ENCODE data around the gene PPA1.

PPA1 gene

DNA sequence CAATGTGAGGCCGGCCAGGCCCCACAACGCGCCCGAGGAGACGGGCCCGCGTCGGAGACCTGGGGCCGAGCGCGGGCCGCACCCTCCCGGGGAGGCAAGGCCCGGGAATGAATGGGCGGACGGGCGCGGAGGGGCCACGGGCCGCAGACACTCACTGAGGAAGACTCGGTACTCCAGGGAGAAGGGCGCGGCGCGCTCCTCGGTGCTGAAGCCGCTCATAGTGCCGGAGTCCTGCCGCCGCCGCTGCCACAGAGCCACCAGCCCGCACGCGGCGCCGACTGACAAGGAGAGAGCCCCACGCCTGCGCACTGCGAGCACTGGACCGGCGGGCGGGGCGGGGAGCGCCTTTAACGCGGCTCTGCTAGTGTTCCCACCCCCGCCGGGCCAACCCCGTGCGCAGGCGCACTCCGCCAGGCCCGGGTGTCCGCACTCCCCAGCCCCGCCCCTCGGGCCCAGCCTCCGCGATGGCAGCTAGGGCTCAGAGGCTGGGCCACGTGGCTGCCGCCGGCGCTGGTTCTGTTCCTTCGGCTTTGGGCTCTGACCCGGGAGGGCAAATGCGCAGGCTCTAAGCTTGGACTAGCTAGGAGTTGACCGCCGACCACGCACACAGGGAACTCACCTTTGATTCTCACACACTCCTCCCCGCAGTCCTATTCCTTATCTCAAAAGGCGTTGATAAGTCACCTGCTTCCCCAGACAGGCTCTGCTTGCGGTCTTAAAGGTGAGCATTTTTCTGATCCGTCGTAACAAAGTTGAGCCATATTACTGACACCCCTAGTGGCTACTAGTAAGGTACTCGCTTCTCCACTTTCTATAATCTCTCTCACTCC is at the start of gene PPA1:
TSS of gene PPA1 (minus strand) at position 321 of the 830 bp plus-strand sequence. CDS start at position 219, 102 bp downstream.
- peak; percentile 95 for DNase-seq

DNA sequence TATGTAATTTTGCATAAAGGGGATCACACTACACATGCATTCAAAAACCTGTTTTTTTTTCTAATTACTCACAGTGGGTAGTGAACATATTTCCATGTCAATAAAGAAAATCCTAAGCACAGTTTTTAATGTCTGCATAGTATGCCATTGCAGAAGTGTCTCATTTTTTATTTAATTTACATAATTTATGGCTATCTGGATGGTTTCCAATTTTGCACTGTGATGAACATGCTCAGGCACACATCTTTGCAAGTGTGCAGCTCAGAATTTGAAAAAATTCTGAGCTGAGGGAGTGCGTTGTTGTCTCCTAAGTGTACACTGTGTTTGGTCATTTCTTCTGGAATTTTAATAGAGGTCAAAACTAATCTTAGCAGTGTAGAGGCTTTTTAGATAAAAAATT is 48.4 kb upstream of the PPA1 start:
- DNase-seq: no peak

DNA sequence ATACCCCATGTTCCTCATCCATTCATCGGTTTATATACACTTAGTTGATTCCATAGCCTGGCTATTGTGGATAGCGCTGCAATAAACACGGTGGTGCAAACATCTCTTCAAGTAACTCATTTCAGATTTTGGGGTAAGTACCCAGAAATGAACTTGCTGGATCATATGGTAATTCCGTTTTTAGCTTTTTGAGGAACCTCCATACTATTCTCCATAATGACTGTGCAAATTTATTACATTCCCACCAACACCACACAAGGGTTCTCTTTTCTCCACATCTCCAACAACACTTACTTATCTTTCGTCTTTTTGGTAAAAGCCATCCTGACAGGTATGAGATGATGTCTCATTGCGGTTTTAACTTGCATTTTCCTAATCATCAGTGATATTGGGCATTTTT is 46.9 kb upstream of the PPA1 start:
- DNase-seq: no peak

DNA sequence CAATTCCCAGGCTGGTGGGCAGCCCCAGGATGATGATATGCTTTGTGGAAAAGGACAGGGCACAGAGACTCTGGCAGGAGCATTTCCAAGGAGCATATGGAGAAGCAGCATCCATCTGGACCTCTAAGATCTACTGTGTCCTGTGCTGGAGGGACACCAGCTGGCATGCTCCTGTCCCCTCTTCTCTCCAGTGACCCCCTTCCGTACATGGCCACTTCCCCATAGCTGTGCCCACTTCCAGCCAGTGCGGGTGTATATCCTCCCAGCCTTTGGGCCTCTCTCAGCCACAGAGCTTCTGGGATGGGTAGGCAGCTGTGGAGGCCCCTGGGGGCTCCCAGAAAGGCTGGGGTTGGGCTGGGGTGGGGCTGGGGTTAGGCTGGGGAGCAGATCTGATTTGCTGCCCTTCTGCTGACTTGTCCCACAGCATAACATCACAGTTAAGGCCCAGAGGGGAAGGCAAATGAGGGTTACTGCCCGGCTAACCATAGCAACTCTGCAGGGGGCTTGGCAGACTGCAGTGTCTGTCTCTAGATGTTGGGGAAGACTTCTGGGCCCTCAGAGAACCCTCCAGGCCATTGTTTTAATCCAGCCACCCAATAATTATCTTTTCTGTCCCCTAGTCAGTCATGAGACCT is 44.3 kb upstream of the PPA1 start:
- no peak for DNase-seq

DNA sequence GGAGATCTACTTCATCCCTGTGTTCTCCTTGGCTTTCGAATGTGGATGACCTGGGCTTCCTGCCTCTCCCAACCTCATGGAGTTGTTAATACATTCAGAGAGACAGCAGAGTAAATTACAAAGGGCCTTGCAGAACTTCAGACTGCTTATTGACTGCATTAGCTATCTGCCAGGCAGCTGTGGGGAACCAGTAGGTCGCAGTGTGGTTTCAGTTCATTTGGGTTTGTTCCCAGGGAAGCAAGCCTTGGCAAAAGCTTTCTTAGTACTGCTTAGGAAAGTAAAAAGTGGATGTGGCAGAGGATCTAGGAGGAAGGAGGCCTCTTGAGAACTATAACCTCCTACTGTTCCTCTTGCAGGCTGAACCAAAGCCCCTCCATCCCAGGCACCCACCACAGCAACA is 41.4 kb upstream of the PPA1 start:
- DNase-seq: peak; percentile 22

DNA sequence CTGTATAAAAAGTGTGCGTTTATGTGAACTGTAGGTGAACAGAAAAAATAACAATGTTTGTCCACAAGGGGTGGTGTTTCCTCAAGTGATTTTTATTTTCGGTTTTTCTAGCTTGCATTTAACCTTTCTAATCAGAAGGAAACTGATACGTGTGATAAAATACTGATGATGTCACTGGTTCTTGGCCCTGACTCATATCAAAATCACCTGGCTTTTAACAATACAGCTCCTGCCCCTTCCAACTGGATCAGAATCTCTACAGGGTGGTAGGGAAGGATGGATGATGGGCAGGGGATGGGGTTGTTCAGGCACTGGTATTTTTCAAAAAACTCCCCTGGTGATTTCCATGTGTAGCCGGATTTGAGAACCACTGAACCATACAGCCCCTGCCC is 39.7 kb upstream of the PPA1 start:
- peak; percentile 36 for DNase-seq

DNA sequence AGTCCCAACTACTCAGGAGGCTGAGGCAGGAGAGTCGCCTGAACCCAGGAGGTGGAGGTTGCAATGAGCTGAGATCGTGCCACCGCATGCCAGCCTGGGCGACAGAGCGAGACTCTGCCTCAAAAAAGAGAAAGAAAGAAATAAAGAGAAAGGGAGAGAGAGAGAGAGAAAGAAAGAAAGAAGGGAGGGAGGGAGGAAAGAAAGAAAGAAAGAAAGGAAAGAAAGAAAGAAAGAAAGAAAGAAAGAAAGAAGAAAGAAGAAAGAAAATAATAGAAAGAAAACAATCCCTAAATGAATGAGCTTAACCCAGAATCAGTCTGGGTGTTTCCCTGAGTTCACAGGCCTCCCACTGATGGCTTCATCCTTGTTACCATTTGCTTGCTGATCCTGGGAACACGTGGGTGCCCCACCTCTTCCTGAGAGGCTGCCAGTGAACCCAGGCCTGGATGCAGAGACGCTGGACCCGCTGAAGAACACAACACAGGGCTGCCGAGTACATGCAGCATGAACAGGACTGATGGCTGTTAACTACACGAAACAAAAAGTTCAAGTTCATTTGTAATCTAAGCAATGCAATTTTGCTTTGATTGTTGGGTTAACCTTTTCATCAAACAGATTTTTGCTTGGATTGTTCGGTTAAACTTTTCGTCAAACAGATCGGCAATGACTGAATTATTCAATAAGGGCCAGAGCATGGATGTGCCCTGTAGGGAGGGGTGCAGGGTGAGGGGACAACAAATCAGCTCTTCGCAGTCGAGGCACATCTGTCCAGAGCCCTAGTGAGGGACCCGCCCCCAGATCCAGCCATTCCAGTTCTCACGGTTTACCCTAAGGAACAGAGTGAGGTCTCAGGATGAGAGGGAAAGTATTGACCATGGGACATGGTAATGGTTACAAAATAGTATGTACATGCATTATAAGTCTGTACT is 39.0 kb upstream of the PPA1 start:
- peak; percentile 6 for DNase-seq

DNA sequence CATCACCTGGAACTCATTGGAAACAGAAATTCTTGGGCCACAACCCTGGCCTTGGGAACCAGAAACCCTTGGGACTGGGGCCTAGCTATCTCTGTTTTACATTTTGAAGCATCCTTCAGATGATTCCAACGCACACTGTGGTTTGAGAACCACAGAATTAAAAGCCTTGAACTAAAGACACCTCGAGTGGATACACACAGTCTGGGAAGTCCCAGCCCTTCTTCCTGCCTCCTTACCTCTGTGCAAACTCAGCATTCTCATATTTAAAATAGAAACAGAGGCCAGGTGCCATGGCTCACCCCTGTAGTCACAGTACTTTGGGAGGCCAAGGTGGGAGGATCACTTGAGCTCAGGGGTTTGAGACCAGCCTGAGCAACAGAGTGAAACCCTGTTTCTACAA is 37.7 kb upstream of the PPA1 start:
- no peak for DNase-seq

DNA sequence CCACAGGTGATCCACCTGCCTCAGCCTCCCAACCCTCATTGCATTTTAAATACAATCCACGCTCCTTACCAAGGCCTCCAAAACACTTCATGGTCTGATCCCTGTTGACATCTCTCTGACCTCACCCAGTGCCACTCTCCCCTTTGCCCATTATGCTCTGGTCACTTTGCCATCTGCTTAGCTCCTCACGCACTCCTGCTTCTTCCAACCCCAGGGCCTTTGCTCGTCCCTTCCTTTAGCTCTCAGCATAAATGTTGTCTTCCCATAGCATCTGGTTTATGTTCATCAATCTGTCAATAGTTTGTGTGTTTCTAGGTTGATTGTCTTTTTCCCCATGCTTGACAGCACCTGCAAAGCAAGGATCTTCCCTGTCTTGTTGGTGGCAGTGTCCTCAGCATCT is 36.5 kb upstream of the PPA1 start:
- no peak for DNase-seq

DNA sequence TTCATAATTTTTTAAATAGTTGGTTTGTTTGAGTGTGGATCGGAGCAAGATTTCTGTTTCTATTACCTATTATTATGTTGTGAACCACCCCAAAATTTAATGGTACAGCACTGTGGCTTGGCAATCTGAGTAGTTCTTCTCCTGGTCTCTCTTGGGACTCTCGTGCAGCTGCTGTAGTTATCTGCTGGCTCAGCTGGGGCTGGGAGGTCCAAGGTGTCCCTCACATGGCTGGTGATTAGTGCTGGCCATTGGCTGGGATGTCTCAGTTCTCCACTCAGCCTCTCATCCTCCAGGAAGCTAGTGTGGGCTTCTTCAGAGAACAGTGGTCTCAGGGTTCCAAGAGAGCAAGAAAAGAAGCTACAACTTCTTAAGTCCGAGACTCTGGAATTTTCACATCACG is 35.1 kb upstream of the PPA1 start:
- no peak for DNase-seq

DNA sequence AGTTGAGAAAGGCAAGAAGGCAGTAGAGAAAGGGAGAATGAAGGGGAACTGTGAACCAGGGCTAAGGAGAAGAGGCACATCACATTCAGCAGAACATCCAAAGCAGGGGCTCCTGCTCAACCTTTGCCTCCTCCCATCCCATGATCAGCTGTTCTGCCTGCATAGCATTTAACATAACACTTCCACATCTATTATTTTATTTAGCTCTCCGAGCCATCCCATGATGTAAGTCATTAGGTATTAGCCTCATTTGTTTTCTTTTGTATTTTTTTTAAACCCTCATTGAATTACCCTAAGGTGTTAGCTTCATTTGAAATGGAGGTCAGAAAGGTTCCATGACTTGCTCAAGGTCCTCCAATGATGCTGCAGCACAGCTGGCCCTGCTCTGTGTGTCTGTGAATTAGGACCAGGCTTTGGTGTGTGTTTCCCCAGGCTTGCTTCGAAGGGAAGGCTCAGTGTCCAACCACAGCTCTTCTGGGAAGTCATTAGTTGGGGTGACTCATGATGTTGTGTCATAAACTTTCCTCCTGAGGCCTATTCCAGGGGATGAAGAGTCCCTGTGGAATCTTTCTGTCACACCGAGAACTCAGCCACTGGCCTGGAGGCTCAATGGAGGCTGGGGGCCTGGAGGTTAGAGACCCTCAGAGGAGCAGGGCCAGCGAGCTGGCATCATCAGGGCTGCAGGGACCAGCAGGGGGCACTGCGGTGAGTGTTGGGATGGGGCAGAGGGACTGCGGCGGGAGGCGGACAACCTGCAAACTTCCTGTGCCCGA is 34.1 kb upstream of the PPA1 start:
- DNase-seq: peak; percentile 83

DNA sequence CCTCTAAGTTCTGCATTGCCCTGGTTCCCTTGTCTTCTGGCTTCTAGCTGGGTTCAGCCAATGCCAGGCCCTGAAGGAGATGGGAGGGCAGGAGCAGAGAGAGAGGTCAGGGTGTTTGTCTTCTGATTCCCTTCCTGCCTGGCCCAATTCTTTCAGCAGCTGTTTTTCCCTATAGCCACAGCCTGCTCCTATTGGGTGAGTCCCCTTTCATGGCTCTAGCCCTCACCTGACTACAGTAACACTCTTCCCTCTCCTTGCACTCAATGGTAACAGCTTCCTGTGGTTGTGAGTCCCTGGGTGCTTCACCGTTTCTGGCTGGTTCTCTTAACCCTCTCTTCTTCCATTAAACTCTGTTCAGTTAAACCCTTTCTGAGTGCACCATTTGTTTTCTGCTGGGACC is 33.5 kb upstream of the PPA1 start:
- DNase-seq: no peak

DNA sequence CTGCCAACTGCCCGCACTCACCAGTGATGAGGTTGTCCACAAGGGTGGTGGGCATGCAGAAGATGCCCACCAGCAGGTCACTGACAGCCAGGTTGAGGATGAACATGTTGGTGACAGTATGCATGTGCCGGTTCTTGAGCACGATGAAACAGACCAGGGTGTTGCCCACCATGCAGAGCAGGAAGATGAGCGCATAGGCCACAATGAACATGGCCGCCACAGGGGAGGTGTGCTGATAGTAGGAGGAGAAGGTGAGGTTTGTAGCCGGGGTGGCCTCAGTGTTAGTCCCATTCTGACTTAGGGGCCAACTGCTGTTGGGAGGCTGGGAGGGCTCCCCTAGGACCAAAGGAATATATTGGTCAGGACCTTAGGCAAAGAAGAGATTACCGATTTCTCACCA is 32.8 kb upstream of the PPA1 start:
- DNase-seq: no peak

DNA sequence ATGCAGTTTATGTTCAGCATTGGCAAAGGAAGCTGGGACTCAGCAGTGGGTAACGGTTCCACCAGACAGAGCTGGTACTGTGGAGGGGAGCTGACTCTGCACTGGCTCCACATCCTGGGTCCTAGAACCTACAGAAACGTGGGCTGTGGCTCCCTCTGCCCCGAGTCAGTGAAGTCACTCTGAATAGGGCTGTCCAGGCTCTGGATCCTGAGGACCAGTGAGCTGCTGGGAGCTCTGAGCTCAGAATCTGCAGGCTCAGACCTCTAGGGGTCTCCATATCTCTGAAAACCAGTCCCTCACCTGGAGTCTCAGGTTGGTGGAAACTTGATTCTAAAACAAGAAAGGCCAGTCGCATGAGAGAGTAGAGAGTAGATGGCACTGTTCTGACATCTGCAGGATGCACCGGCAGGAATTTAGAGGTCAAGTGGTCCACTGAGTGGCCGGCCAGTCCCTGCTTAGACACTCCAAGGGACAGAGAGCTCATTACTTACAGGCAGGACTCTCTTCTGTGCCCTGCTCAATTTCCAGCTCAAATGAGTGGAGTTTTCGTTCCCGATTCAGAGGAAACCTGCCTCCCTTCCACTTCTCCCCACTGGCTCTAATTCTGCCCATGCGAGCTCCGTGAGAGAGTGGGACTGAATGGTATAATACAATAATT is 31.9 kb upstream of the PPA1 start:
- DNase-seq: peak; percentile 20

DNA sequence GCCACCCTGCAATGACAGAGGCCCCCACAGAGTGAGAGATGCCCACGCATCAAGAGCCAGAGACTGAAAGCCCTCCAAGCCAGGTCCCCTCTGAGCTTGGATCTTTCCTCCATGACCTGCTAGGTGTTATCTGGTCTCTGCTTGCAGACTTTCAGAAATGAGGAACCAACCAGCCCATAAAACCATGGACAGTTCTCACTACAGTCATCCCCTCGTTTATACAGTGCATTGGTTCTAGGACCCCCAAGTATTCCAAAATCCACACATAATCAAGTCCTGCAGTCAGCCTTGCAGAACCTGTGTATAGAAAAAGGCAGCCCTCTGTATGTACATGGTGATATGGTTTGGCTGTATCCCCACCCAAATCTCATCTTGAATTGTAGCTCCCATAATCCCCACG is 27.5 kb upstream of the PPA1 start:
- no peak for DNase-seq

DNA sequence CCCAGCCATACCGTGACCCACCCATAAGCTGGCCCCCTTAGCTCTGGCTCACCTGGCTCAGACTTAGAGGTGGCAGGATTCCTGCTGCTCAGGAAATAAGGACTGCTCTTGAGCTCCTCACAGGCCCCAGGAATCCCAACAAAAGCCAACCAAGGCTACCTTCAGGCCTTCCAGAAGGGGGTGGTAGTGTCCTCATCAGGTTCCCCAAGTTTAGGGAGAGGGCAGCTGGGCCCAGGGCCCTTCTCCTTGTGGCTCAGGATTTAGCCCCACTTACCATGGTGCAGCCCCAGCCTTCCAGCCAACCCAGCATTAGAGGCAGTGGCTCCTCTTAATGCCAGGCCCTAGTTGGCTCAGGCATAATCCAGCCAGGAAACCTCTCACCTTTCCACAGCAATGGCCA is 27.0 kb upstream of the PPA1 start:
- DNase-seq: no peak

DNA sequence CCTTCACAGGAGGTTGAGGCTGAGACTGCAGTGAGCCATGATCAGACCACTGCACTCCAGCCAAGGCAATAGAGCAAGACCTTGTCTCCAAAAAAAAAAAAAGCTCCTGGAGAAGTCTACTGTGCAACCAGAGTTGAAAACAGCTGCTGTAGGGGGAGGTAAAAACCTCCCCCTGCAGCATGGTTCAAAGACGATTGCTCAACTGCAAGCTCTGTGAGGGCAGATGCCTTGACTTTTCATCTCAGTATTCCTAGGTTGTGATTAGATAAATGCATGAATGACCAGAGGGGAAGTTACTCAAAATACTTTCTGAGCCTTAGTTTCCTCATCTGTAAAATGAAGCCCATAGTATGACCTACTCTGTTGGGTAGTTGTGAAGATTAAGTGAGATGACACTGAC is 25.0 kb upstream of the PPA1 start:
- DNase-seq: peak; percentile 20

DNA sequence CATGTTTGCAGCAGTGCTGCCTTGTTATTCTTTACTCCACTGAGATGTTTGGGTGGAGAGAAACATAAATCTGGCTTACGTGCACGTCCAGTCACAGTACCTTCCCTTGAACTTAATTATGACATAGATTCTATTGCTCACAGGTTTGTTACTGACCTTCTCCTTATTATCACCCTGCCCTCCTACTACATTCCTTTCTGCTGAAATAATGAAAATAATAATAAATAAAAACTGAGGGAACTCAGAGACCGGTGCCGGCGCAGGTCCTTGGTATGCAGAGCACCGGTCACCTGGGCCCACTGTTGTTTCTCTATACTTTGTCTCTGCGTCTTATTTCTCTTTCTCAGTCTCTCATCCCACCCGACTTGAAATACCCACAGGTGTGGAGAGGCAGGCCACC is 24.6 kb upstream of the PPA1 start:
- peak; percentile 52 for DNase-seq

DNA sequence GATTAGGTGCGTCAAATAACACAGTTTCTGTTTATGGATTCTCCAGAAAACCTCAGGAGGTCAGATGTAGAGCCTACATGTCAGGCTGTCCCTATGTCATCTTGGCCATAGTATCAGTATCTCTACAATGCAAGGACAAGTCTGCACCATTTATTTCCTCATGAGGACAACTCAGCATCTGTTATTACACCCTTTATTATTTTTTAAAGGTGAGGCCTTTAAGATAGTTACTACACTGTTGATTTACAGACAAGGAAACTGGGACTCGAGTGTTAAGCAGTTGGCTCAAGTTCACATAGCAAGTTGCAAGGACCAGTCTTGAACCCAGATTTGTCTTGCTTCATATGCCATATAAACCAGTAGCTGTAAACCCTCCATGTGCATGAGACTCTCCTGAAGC is 23.2 kb upstream of the PPA1 start:
- no peak for DNase-seq

DNA sequence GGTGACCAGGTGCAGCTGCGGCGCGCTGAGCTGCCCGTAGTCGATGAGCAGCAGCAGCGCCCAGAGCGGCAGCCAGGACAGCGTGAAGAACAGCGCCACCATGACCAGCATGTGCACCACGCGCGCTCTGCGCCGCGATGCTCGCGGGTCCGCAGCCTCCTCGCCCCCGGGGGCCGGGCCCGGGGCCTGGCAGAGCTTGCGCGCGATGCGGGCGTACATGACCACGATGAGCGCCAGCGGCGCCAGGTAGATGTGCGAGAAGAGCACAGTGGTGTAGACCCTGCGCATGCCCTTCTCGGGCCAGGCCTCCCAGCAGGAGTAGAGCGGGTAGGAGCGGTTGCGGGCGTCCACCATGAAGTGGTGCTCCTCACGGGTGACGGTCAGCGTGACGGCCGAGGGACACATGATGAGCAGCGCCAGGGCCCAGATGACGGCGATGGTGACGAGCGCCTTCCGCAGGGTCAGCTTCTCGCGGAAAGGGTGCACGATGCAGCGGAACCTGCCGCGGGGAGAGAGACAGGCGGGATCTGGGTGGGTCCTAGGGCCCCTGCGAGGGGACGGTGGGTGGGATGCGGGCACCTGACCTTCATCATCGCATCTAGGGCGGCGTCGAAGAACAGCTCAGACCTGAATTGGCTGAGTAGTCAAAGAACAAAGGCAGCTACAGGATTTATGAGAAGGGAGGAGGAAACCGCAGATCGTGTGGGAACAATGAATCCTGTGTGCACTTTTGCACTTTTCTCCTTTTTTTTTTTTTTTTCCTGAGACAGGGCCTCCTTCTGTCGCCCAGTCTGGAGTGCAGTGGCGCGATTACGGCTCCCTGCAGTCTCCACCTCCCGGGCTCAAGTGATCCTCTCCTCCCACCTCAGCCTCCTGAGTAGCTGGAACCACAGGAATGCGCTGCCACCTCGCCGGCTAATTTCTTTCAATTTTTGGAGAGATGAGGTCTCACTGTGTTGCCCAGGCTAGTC is 22.4 kb upstream of the PPA1 start:
- DNase-seq: peak; percentile 29

DNA sequence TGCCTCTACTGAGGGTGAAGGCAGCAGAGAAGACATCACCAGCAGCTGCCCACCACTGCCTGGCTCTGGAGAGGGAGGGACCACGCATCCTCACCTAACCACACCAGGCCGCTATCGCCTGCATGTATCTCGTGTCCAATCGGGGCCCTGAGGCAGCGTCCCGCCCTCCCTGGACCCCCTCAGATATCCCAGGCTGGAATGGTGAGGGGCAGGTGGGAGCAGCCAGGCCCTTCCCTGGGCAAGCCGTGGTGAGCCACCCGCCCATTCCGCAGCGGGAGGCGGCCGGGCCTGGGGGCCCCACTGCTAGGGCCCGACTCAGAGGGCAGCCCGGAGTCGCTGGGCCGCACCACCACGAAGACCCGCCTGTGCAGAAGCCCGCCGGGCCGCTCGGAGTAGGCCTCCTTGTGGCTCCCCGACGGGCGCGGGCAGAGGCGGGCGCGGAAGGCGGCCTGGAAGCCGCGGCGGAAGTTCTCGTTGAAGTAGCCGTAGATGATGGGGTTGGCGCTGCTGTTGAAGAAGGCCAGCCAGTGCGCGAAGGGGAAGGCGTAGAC is 21.6 kb upstream of the PPA1 start:
- DNase-seq: no peak

Measured in NCI-H226 (cell line).